GM18498 (cell line): Measurements from ENCODE around the gene FXYD6.
"Not testable (repeated sequence)": the region's sequence is repeated elsewhere in the genome, so short reads cannot be mapped to it uniquely, and the experiment has no call there.

Experiments
- ATAC-seq: cut with Tn5 transposase; IDR thresholded peaks from one replicate; pipeline ENCODE4 v1.9.1; 2021; ENCODE audit warnings: mild to moderate bottlenecking, moderate library complexity; ENCODE audit not compliant: unreplicated experiment

FXYD6 gene

GRCh38 chr11:117871160-117871559, 5.3 kb downstream of the FXYD6 start:
- ATAC-seq: no peak

- ATAC-seq: no peak
These were observed 6.1 kb downstream of the FXYD6 start for GRCh38 chr11:117870103-117870952.

DNA sequence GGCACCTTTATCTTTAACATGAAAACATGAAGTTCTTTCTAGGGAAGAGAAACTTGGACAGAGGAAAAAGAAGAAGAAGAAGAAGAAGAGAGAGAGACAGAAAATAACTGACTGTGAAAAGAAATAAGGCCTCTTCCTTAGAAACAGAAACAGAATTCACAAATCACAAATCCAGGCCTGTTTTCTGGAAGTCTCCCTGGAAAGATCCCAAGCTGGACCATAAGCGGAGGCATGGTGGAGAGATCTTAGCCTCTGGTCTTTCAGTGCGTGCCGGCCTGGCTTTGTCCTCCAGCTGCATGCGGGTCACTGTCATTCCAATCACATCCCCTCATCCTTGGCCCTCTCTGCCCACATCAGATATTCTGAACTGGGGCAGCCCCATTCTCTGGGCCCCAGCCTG, 6.9 kb downstream of the FXYD6 start:
- no peak for ATAC-seq

DNA sequence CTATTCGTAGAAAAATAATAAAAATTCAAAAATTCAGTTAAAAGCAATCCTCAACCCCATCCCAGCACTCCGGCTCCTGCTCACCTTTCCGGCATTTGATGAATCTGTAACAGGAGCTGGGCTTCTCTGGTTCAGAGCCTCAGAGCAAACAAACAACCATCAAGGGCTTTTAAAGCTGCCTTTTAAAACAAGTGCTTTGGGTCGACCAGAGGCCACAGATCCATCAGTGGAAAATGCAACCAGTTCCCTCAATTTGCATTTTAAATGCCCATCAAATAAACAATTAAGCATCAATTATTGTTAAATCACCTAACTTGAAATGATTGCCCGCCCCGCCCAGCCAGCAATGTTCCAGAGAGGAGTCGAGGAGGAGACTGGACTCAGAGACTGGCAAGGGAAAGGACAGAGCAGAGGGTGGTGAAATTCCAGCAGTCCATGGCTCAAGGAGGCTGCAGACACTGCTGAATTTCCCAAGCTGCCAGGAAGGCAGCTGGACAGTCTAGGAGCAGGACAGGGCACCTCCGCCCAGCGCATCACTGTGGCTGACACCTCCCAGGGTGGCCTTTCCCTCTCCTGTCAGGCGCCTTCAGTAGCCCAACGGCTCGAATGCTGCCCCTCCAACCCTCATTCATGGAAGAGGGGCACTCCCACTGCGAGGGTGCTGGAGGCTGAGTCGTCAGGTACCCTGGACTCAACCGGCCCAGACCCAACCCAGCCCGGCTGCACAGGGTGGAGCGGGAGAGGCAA, 7.5 kb downstream of the FXYD6 start:
- no peak for ATAC-seq

DNA sequence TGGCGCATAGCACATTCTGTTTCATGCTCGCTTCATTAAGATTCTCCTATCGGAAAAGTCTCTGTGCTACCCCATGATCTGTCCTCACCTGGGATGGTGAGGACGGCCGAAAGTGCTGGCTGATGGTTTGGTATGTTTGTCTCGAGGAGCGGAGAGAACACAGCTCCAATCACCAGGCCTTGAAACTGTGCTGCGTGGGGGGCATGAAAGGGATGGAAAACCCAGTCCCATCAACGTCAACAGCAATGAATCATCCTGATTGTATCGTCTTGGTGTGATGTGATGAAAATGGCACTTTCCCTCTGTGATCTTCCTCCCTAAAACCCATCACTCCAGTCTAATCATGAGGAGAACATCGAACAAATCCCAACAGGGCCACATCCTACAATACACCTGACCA, 8.4 kb downstream of the FXYD6 start:
- ATAC-seq: no peak

GRCh38 chr11:117866526-117866925, 9.9 kb downstream of the FXYD6 start:
- ATAC-seq: no peak

- ATAC-seq: not testable (repeated sequence)
These were observed 10.9 kb downstream of the FXYD6 start for GRCh38 chr11:117865546-117865945.

GRCh38 chr11:117863383-117863782, 13.1 kb downstream of the FXYD6 start:
- ATAC-seq: no peak

GRCh38 chr11:117862753-117863152, 13.7 kb downstream of the FXYD6 start:
- no peak for ATAC-seq

DNA sequence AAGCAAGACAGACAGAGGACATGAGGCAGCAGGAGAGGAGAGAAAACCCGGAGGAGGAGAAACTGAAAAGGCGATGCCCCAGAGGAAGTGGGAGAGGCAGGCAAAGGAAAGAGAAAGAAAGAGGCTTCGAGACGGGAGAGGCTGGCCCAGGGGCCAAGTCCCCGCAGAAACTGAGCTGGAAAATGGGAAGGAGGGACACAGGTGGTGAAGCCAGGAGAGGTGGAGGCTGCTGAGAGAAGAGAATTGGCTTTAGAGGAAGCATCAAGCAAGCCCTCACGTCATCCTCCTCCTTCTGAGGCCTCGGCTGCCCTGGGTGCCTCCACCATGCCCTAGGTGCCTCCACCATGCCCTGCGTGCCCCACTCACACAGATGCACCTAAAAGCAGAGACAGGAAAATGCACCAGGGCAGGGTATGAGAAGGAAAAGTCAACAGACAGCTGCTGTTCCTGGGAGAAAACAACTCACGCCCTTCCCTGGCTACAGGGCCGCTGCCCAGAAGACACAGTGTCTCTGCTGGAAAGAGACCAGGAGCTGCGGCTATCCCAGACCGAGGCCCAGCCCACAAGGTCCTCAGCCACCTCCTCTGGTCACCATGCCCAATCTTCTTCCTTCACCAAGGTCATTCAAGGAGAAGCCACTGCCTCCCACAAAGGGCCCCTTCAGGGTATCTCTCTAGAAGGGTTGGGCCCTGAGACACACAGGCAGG, 14.3 kb downstream of the FXYD6 start:
- ATAC-seq: no peak

DNA sequence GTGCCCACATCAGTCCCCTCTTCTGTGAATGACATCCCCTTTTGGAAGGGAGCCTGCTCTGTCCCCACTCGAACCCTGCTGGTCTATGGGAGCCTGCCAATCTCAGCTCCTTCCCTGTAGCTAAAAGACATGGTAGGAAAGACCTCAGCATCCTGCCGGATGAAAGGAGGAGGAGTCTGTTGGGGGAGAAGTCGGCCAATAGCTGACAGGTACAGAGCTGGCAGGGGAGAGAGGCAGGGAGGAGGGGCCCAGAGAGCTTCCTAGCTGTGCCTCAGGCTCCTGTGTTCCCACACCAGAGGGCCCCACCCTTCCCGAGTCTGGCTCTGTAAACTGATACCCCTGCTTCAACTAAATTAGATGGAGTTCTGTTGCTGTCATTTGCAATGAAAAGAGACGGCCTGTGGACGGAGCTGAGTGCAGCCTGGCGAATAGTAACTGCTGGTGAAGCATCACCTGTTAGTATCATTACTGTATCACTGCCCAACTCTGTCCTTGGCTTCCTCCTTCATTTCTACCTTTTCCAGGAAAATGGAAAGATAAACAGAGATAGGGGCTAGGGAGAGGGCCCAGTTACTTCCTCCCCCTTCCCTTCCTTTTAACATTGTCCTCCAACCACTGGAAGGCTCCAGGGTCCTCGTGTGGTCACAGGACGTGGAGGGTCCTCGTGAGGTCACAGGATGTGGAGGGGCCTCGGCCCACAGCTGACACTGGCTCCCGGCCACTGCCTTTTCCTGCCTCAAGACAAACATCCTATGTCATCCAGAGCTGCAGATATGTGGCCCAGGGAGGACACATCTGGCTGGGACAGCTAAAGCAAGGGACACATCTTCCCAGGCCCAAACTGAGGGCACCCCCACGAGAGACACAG, 15.1 kb downstream of the FXYD6 start:
- no peak for ATAC-seq

- no peak for ATAC-seq
These were observed 16.3 kb downstream of the FXYD6 start for GRCh38 chr11:117860139-117860538.

GRCh38 chr11:117859488-117860112, 16.9 kb downstream of the FXYD6 start:
- ATAC-seq: no peak

DNA sequence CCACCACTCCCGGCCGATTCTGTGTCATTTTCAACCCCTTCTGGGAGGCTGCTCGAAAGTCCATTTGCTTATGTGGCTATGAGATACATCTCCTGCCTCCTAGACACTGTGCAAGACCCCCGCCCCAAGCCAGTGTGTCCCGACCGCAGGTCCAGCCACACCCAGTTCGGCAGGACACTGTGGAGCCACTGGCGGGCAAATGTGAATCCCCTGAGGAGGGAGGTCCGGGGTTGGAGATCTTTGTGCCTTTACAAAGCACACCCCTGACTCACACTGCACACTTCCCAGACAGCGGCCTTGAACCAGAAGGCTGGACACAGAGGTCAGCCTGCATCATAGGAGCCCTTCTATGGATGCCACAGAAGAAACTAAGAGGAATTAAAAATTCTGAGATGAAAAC, 17.4 kb downstream of the FXYD6 start:
- no peak for ATAC-seq

DNA sequence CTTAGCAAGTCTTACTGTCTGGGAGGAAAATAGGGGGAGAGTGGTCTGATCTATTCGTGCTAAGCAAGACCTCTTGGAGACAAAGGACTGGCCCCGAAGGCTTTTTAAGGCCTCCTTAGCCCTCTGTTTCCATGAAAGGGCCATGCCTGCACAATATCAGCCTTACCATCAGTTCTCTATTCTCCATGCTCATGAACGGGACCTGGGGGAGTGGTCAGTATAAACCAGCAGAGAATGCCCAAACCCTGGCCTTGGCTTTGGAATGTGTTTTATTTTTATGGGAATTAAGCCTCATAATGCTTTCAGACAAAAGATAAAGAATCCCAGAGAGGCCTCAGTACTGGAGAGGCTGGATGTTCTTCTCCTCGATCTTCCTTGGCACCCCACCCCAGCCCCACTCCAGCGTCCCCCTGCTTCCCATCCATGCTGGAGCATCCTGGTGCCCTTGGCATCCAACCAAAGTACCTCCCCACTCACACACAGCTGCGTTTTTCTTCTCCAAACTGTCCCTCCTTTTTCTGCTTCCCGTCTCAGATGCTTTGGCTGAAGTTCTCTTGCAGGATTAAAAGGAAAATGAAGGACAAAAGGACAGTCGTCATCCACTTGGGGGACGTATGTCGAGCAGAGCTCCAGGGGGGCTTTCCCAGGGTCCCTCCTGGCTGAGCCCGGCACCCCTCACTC, 18.6 kb downstream of the FXYD6 start:
- no peak for ATAC-seq

DNA sequence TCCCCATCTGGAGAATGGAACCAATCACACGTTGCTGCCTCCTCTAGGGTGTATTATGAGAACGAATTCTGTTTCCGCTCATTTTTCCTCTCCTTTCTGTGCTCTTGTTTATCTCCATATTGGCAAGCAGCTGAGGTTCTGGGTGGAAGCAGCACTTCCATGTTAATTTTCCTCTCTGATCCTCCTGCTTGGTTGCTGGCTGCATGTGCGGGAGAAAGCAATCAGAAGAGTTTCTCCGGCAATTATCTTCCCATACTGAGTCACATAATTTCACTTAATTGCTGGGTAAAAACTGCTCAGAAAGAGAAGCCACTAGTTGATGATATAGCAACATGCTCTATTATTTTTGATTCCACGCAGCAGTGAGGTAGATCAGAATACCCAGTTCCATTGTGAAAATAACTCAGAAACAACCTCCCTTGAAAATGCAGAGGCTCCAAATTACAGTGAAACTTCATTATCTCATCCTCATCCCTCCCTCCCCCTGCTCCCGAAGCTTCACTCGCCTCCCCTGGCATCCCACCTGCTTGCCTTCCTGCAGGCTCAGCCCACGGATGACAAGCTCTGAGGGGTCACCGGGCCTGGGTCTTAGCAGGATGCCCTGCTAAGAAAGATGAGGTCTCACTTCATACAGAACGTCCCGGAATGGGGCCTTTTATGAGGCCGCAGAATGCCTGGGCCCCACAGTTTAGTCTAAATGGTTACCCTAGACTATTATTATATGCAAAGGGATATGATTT, 20.4 kb downstream of the FXYD6 start:
- ATAC-seq: no peak

GRCh38 chr11:117855186-117855845, 21.1 kb downstream of the FXYD6 start:
- ATAC-seq: no peak

- no peak for ATAC-seq
These were observed 24.1 kb downstream of the FXYD6 start for GRCh38 chr11:117852309-117852708.
